ENCODE measurements around the gene MRPL53. TPM values are rescaled to one million over a fixed set of nuclear protein-coding genes. Genes with fewer than 3 reads are reported as not detected.
A peak's percentile ranks its signal among the peaks of the same experiment; 100 is the strongest.

The MRPL53 gene
- total and polyA plus RNA-seq, 2 of the 13 experiments (the other 11 are each of a cell fraction or from before 2014, with no cell fraction given): 34.3 to 51.9 TPM

- TF ChIP-seq EZH2 (conservative IDR thresholded peaks at IDR 0.05; ENCODE audit: low read depth, low read length) (no peak), SIX1 (CRISPR knock-in tag; IDR thresholded peaks at IDR 0.05; ENCODE audit: borderline replicate concordance) (no peak), ZC3H13 (CRISPR knock-in tag; IDR thresholded peaks at IDR 0.05) (peak; percentile 60; the same call in 1 of the 2 replicates), HNRNPL (IDR thresholded peaks at IDR 0.05; ENCODE audit: low read depth, low read length) (0 out of 2 replicates have a peak, but pooled peaks have one; percentile 50), TARDBP (CRISPR knock-in tag; IDR thresholded peaks at IDR 0.05) (0 out of 2 replicates have a peak, but pooled peaks have one; percentile 14), GPN1 (CRISPR knock-in tag; IDR thresholded peaks at IDR 0.05; ENCODE audit: borderline replicate concordance) (peak; percentile 50; the same call in 1 of the 2 replicates), STAG1 (CRISPR knock-in tag; IDR thresholded peaks at IDR 0.05) (peak; percentile 28), HIVEP1 (CRISPR knock-in tag; IDR thresholded peaks at IDR 0.05) (peak; percentile 82), RBFOX2 (IDR thresholded peaks at IDR 0.05; ENCODE audit: low read depth, low read length) (peak; percentile 93), ZXDC (CRISPR knock-in tag; IDR thresholded peaks at IDR 0.05) (peak; percentile 18), ZNF7 (CRISPR knock-in tag; IDR thresholded peaks at IDR 0.05) (0 out of 2 replicates have a peak, but pooled peaks have one; percentile 16), ZMAT3 (CRISPR knock-in tag; conservative IDR thresholded peaks at IDR 0.05) (peak; percentile 55; the same call in 1 of the 2 replicates), ZNF292 (CRISPR knock-in tag; IDR thresholded peaks at IDR 0.05; ENCODE audit: borderline replicate concordance, low read depth) (peak; percentile 85), POGK (CRISPR knock-in tag; conservative IDR thresholded peaks at IDR 0.05) (peak; percentile 72), ZNF468 (CRISPR knock-in tag; IDR thresholded peaks at IDR 0.05) (peak; percentile 45; the same call in 1 of the 2 replicates), KDM3A (CRISPR knock-in tag; IDR thresholded peaks at IDR 0.05; ENCODE audit: low read depth) (peak; percentile 3; the same call in 1 of the 2 replicates), SKI (IDR thresholded peaks at IDR 0.05; ENCODE audit: partially characterized antibody) (no peak)
- TF ChIP-seq, protein P1, sequence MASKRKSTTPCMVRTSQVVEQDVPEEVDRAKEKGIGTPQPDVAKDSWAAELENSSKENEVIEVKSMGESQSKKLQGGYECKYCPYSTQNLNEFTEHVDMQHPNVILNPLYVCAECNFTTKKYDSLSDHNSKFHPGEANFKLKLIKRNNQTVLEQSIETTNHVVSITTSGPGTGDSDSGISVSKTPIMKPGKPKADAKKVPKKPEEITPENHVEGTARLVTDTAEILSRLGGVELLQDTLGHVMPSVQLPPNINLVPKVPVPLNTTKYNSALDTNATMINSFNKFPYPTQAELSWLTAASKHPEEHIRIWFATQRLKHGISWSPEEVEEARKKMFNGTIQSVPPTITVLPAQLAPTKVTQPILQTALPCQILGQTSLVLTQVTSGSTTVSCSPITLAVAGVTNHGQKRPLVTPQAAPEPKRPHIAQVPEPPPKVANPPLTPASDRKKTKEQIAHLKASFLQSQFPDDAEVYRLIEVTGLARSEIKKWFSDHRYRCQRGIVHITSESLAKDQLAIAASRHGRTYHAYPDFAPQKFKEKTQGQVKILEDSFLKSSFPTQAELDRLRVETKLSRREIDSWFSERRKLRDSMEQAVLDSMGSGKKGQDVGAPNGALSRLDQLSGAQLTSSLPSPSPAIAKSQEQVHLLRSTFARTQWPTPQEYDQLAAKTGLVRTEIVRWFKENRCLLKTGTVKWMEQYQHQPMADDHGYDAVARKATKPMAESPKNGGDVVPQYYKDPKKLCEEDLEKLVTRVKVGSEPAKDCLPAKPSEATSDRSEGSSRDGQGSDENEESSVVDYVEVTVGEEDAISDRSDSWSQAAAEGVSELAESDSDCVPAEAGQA (IDR thresholded peaks at IDR 0.05; ENCODE audit: low read depth): no peak; the same call in 1 of the 2 replicates
- TF ChIP-seq, protein P1 (CRISPR knock-in tag; IDR thresholded peaks at IDR 0.05; ENCODE audit: borderline replicate concordance): peak; percentile 41; the same call in 1 of the 2 replicates
Measured at GRCh38 chr2:74481961-74482800, 9.7 kb upstream of the MRPL53 start (continued).

Measured in HepG2 (cell line).